ENCODE measurements around the gene DOHH.

GRCh38 chr19:3478409-3479176 is 21.9 kb downstream of the DOHH start:
- TF ChIP-seq POLR2A (IDR thresholded peaks at IDR 0.05; ENCODE audit: extremely low read depth, insufficient read length) (no peak), CTCF (IDR thresholded peaks at IDR 0.05; ENCODE audit: low read depth, low read length) (no peak), MAX (IDR thresholded peaks at IDR 0.05; ENCODE audit: low read depth, low read length) (no peak)
